ENCODE data around the gene BTN2A1. TPM values are rescaled to one million over a fixed set of nuclear protein-coding genes. Genes with fewer than 3 reads are reported as not detected.
A peak's percentile ranks its signal among the peaks of the same experiment; 100 is the strongest.

BTN2A1 gene
- total and polyA plus RNA-seq, 9 of the 15 experiments (the other 6 are each of a cell fraction or from before 2014, with no cell fraction given) = 6.7 to 22.1 (median 16.4) TPM

DNA sequence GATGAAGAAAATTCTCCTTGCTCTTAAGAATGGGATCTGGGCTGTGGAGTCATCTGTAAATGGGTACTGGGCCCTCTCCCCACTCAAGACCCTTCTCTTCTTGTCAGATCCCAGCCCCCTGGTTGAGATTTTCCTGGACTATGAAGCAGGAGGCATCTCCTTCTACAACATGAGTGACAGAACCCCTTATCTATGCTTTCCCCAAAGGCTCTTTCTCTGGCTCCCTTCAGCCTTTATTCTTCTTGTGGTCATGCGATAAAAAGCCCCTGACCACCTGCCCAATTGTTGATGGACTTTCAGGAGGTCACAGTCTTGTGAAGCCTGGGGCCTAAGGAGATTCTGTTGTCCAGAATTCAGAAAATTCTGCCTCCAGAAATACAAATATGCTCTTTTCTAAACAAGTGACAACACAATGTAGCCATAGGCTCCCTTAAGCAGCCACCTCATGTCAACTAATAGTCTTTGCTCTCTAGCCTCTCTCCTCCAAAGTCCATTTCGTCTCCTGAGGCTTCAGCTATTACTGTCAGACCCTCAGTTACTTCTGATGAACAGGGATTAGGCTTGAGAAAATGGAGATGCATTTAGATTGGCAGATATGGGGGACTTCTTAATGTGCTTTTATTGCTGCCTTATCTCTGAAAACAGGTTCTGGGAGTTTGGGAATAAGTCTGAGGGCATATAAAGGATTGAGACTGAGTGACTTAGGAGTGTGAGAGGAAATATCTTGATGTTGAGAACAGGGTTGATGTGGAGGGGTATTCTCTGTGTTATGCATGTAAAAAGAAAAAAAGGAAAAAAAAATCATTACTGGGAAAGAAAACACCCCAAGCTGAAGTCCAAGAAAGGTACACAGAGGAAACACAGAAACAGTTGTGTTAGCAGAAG lies 20.6 kb downstream of the BTN2A1 start (continued):
- TF ChIP-seq, protein P1, sequence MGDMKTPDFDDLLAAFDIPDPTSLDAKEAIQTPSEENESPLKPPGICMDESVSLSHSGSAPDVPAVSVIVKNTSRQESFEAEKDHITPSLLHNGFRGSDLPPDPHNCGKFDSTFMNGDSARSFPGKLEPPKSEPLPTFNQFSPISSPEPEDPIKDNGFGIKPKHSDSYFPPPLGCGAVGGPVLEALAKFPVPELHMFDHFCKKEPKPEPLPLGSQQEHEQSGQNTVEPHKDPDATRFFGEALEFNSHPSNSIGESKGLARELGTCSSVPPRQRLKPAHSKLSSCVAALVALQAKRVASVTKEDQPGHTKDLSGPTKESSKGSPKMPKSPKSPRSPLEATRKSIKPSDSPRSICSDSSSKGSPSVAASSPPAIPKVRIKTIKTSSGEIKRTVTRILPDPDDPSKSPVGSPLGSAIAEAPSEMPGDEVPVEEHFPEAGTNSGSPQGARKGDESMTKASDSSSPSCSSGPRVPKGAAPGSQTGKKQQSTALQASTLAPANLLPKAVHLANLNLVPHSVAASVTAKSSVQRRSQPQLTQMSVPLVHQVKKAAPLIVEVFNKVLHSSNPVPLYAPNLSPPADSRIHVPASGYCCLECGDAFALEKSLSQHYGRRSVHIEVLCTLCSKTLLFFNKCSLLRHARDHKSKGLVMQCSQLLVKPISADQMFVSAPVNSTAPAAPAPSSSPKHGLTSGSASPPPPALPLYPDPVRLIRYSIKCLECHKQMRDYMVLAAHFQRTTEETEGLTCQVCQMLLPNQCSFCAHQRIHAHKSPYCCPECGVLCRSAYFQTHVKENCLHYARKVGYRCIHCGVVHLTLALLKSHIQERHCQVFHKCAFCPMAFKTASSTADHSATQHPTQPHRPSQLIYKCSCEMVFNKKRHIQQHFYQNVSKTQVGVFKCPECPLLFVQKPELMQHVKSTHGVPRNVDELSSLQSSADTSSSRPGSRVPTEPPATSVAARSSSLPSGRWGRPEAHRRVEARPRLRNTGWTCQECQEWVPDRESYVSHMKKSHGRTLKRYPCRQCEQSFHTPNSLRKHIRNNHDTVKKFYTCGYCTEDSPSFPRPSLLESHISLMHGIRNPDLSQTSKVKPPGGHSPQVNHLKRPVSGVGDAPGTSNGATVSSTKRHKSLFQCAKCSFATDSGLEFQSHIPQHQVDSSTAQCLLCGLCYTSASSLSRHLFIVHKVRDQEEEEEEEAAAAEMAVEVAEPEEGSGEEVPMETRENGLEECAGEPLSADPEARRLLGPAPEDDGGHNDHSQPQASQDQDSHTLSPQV (IDR thresholded peaks at IDR 0.05) = 0 out of 2 replicates have a peak, but pooled peaks have one; percentile 35
- TF ChIP-seq CREBBP (IDR thresholded peaks at IDR 0.05; ENCODE audit: low read depth, low read length) = no peak
- no peak for TF ChIP-seq JUND (IDR thresholded peaks at IDR 0.05; ENCODE audit: borderline replicate concordance, low read depth, low read length)
- no peak for TF ChIP-seq JUND (tag; IDR thresholded peaks at IDR 0.05; ENCODE audit: borderline replicate concordance, low read depth, low read length)
- TF ChIP-seq, protein P2, sequence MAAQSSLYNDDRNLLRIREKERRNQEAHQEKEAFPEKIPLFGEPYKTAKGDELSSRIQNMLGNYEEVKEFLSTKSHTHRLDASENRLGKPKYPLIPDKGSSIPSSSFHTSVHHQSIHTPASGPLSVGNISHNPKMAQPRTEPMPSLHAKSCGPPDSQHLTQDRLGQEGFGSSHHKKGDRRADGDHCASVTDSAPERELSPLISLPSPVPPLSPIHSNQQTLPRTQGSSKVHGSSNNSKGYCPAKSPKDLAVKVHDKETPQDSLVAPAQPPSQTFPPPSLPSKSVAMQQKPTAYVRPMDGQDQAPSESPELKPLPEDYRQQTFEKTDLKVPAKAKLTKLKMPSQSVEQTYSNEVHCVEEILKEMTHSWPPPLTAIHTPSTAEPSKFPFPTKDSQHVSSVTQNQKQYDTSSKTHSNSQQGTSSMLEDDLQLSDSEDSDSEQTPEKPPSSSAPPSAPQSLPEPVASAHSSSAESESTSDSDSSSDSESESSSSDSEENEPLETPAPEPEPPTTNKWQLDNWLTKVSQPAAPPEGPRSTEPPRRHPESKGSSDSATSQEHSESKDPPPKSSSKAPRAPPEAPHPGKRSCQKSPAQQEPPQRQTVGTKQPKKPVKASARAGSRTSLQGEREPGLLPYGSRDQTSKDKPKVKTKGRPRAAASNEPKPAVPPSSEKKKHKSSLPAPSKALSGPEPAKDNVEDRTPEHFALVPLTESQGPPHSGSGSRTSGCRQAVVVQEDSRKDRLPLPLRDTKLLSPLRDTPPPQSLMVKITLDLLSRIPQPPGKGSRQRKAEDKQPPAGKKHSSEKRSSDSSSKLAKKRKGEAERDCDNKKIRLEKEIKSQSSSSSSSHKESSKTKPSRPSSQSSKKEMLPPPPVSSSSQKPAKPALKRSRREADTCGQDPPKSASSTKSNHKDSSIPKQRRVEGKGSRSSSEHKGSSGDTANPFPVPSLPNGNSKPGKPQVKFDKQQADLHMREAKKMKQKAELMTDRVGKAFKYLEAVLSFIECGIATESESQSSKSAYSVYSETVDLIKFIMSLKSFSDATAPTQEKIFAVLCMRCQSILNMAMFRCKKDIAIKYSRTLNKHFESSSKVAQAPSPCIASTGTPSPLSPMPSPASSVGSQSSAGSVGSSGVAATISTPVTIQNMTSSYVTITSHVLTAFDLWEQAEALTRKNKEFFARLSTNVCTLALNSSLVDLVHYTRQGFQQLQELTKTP (IDR thresholded peaks at IDR 0.05; ENCODE audit: low read depth in 1 of 2, partially characterized antibody in 2 of 2) = no peak
- TF ChIP-seq, protein P3, sequence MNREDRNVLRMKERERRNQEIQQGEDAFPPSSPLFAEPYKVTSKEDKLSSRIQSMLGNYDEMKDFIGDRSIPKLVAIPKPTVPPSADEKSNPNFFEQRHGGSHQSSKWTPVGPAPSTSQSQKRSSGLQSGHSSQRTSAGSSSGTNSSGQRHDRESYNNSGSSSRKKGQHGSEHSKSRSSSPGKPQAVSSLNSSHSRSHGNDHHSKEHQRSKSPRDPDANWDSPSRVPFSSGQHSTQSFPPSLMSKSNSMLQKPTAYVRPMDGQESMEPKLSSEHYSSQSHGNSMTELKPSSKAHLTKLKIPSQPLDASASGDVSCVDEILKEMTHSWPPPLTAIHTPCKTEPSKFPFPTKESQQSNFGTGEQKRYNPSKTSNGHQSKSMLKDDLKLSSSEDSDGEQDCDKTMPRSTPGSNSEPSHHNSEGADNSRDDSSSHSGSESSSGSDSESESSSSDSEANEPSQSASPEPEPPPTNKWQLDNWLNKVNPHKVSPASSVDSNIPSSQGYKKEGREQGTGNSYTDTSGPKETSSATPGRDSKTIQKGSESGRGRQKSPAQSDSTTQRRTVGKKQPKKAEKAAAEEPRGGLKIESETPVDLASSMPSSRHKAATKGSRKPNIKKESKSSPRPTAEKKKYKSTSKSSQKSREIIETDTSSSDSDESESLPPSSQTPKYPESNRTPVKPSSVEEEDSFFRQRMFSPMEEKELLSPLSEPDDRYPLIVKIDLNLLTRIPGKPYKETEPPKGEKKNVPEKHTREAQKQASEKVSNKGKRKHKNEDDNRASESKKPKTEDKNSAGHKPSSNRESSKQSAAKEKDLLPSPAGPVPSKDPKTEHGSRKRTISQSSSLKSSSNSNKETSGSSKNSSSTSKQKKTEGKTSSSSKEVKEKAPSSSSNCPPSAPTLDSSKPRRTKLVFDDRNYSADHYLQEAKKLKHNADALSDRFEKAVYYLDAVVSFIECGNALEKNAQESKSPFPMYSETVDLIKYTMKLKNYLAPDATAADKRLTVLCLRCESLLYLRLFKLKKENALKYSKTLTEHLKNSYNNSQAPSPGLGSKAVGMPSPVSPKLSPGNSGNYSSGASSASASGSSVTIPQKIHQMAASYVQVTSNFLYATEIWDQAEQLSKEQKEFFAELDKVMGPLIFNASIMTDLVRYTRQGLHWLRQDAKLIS (CRISPR knock-in tag; IDR thresholded peaks at IDR 0.05) = no peak
